Epithelial cell of proximal tubule (primary cell): ENCODE data around the gene GRK5. TPM values are rescaled to one million over a fixed set of nuclear protein-coding genes. Genes with fewer than 3 reads are reported as not detected.
A peak's percentile ranks its signal among the peaks of the same experiment; 100 is the strongest.

ENCODE experiments used
- DNase-seq: peaks from one replicate; pipeline ENCODE4 v3.0.0-alpha.2; 2011; ENCODE audit warnings: low read depth
- H3K4me3 ChIP-seq: 2 replicates; pipeline ENCODE4 v1.5.1; 2011; ENCODE audit warnings: low read depth, mild to moderate bottlenecking, low read length
- total RNA-seq: library from RNA; depleted of rRNA; stranded (reverse); fragments of >200 nt; gene quantifications from 2 replicates; pipeline ENCODE4 v1.2.3, GENCODE V29; 2015
- TF ChIP-seq, protein P1 (sequence below): conservative IDR thresholded peaks from 2 replicates; pipeline ENCODE4 v1.5.1; 2012; ENCODE audit warnings: low read depth, mild to moderate bottlenecking, low read length

GRK5 gene
- total RNA-seq, 1 donor from 2014 or later, result 2.8 TPM

DNA sequence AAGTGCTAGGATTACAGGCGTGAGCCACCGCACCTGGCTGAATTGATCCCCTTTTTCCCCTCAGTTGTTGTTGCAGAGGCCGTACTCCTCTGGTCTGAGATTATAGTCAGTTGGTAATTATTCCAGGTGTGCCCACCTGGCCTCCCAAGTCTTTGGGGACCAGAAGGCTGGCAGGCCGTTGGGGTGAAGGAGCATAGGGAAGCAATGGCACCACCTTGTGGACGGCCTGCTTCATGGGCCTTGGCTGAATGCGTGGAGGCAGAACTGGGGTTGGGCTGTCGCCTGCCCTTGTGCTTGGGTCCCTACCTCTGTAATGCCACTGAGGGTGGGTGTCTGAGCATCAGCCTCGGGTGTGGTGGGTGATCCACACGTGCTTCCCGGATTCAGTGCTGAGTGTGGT lies 209.5 kb downstream of the GRK5 start:
- no peak overlapping the region for H3K4me3 ChIP-seq
- DNase-seq, result no peak
- TF ChIP-seq, protein P1, sequence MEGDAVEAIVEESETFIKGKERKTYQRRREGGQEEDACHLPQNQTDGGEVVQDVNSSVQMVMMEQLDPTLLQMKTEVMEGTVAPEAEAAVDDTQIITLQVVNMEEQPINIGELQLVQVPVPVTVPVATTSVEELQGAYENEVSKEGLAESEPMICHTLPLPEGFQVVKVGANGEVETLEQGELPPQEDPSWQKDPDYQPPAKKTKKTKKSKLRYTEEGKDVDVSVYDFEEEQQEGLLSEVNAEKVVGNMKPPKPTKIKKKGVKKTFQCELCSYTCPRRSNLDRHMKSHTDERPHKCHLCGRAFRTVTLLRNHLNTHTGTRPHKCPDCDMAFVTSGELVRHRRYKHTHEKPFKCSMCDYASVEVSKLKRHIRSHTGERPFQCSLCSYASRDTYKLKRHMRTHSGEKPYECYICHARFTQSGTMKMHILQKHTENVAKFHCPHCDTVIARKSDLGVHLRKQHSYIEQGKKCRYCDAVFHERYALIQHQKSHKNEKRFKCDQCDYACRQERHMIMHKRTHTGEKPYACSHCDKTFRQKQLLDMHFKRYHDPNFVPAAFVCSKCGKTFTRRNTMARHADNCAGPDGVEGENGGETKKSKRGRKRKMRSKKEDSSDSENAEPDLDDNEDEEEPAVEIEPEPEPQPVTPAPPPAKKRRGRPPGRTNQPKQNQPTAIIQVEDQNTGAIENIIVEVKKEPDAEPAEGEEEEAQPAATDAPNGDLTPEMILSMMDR, result peak; percentile 89

- no peak overlapping the region for H3K4me3 ChIP-seq
- TF ChIP-seq, protein P1, result no peak
- no peak for DNase-seq
Observed at GRCh38 chr10:119417852-119418251, 210.5 kb downstream of the GRK5 start.

DNA sequence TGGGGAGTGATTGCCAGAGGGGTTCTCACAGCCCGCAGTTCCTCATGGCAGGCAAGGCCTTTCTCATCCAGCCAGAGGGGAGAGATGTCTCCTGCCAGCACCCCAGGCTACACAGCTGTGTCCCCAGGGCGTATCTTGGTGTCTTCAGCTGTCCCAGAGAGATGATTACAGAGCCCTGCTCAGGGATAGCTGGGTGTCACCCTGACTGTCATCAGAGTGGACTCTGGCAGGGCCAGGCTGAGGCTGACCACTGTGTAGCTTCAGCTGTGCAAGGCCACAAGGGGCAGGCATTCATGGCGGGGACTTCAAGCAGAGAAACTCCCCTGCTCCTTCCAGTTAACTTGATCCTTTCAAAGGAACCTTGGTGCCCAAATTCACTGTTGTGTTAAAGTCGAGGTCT lies 211.0 kb downstream of the GRK5 start:
- TF ChIP-seq, protein P1, result no peak
- DNase-seq, result no peak
- H3K4me3 ChIP-seq, result no peak overlapping the region

GRCh38 chr10:119419931-119420330 lies 212.6 kb downstream of the GRK5 start:
- TF ChIP-seq, protein P1, result no peak
- DNase-seq, result no peak
- no peak overlapping the region for H3K4me3 ChIP-seq

DNA sequence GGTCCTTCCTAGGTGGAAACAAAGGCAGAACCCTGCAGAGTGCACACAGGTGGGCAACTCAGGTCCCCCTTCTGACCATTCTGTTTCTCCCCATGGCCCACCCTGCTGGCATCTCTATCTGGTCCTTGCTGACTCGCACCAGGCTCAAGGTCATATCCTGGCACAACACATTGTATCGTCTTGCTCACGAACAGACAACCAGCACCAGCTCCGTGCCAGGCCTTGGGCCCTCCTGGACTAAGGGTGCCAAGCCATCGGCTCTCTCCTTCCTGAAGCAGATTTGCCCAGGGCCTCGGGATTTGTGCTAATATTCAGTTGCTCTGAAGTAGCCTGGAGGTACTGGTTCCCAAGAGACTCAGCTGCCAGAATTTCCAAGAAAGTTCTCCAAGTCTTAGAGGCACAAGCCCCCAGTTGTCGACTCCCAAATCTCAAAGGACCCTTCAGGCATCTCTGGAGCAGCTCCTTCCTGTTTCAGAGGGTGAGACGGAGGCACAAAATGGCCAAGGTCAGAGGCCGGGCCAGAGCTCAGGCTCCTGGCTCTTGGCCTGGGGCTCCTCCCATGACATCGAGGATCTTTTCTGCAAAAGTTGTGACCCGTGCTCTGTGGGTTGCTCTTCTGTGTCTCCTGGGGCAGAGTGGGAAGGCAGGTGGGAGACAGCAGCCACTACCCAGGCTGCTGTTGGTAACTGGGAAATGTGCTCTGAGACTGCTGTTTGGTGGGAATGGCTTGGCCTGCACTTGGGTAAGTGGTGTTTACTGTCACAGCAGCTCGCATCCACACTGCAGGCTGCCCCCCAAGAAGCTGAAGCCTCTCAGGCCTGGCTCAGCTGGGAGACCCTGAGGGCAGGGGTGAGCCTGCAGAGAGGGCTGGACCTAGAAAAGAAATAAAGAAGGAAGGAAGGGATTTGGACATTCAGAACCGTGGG lies 213.8 kb downstream of the GRK5 start:
- TF ChIP-seq, protein P1, result no peak

GRCh38 chr10:119421891-119422681 lies 214.7 kb downstream of the GRK5 start:
- TF ChIP-seq, protein P1, result no peak
- no peak overlapping the region for H3K4me3 ChIP-seq
- no peak for DNase-seq

More for the DNA sequence above, 213.8 kb downstream of the GRK5 start:
- H3K4me3 ChIP-seq, result no peak overlapping the region
- no peak for DNase-seq
